HAP-1 (cell line): ENCODE data around the gene NUDT3.
"Not testable (repeated sequence)": the region's sequence is repeated elsewhere in the genome, so short reads cannot be mapped to it uniquely, and the experiment has no call there.

Source experiments
- DNase-seq, 2 experiments: peaks; one replicate each; pipeline ENCODE4 v3.0.0-alpha.2; 2016 to 2020; ENCODE audit warnings: low spot score in 2 of 2
- H3K27me3 ChIP-seq: fragments of 250-450 bp; sonication (Bioruptor Pico); 2 replicates; pipeline ENCODE4 v1.5.1; 2020; ENCODE audit warnings: low read depth, mild to moderate bottlenecking, moderate library complexity
- H3K36me3 ChIP-seq: fragments of 250-450 bp; sonication (Bioruptor Pico); replicated peaks from 2 replicates; pipeline ENCODE4 v1.5.1; 2020; ENCODE audit warnings: mild to moderate bottlenecking
- H3K4me1 ChIP-seq: fragments of 250-450 bp; sonication (Bioruptor Pico); 2 replicates; pipeline ENCODE4 v1.5.1; 2020; ENCODE audit warnings: mild to moderate bottlenecking
- H3K4me3 ChIP-seq: fragments of 250-450 bp; sonication (Bioruptor Pico); 2 replicates; pipeline ENCODE4 v1.5.1; 2020; ENCODE audit warnings: mild to moderate bottlenecking, moderate library complexity
- H3K9me3 ChIP-seq: fragments of 250-450 bp; sonication (Bioruptor Pico); 2 replicates; pipeline ENCODE4 v1.5.1; 2020; ENCODE audit warnings: mild to moderate bottlenecking, moderate library complexity
- in situ Hi-C: fragments of 300-500 bp; cut with MboI; formaldehyde crosslinking; loops from 3 replicates; pipeline ENCODE4 v1.14.3; 2020; ENCODE audit warnings: low sequenced_read_pairs, inconsistent platforms, mixed read lengths

NUDT3 gene

GRCh38 chr6:34388421-34388820 lies 4.0 kb downstream of the NUDT3 start:
- Histone ChIP-seq H3K4me3 (no peak overlapping the region), H3K4me1 (peaks cover 39% of the 10 kb centered on the region), H3K36me3 (no peaks in the 10 kb centered on the region), H3K9me3 (0 out of 2 replicates have a peak, but pooled peaks cover 2% of the 10 kb centered on the region), H3K27me3 (no peaks in the 10 kb centered on the region)
- no peak for DNase-seq
- in situ Hi-C loops, result no loop called here

GRCh38 chr6:34386316-34387137 lies 5.9 kb downstream of the NUDT3 start:
- no peak overlapping the region for H3K4me3 ChIP-seq
- peaks cover 39% of the 10 kb centered on the region for H3K4me1 ChIP-seq
- 0 out of 2 replicates have a peak, but pooled peaks cover 2% of the 10 kb centered on the region for H3K9me3 ChIP-seq
- H3K36me3 ChIP-seq, result 0 out of 2 replicates have a peak, but pooled peaks cover 3% of the 10 kb centered on the region
- DNase-seq, result peak; percentile 18 to 40
- in situ Hi-C loops, result no loop called here
- no peaks in the 10 kb centered on the region for H3K27me3 ChIP-seq

- in situ Hi-C loops, result no loop called here
- H3K27me3 ChIP-seq, result no peaks in the 10 kb centered on the region
- H3K9me3 ChIP-seq, result 0 out of 2 replicates have a peak, but pooled peaks cover 2% of the 10 kb centered on the region
- peaks cover 39% of the 10 kb centered on the region for H3K4me1 ChIP-seq
- no peak overlapping the region for H3K4me3 ChIP-seq
- H3K36me3 ChIP-seq, result peaks cover 3% of the 10 kb centered on the region; the same call in 1 of the 2 replicates
- no peak for DNase-seq
Observed at GRCh38 chr6:34385793-34386195, 6.7 kb downstream of the NUDT3 start.

GRCh38 chr6:34384321-34385153 lies 7.9 kb downstream of the NUDT3 start:
- no peak for DNase-seq
- Histone ChIP-seq H3K4me1 (peaks cover 36% of the 10 kb centered on the region), H3K36me3 (peaks cover 7% of the 10 kb centered on the region; the same call in 1 of the 2 replicates), H3K4me3 (no peak overlapping the region), H3K27me3 (no peaks in the 10 kb centered on the region), H3K9me3 (0 out of 2 replicates have a peak, but pooled peaks cover 2% of the 10 kb centered on the region)
- in situ Hi-C loops, result no loop called here

- Histone ChIP-seq H3K36me3 (peaks cover 7% of the 10 kb centered on the region; the same call in 1 of the 2 replicates), H3K9me3 (no peaks in the 10 kb centered on the region), H3K4me3 (no peak overlapping the region), H3K4me1 (peaks cover 36% of the 10 kb centered on the region), H3K27me3 (no peaks in the 10 kb centered on the region)
- no peak for DNase-seq
- in situ Hi-C loops, result no loop called here
Observed at GRCh38 chr6:34383656-34384320, 8.7 kb downstream of the NUDT3 start.

GRCh38 chr6:34383161-34383631 lies 9.3 kb downstream of the NUDT3 start:
- DNase-seq, result peak; percentile 81 to 92
- H3K27me3 ChIP-seq, result no peaks in the 10 kb centered on the region
- H3K4me1 ChIP-seq, result peaks cover 36% of the 10 kb centered on the region
- no peak overlapping the region for H3K4me3 ChIP-seq
- in situ Hi-C loops, result no loop called here
- no peaks in the 10 kb centered on the region for H3K9me3 ChIP-seq
- peaks cover 7% of the 10 kb centered on the region; the same call in 1 of the 2 replicates for H3K36me3 ChIP-seq

GRCh38 chr6:34381081-34381480 lies 11.4 kb downstream of the NUDT3 start:
- H3K27me3 ChIP-seq, result no peaks in the 10 kb centered on the region
- no peak overlapping the region for H3K4me3 ChIP-seq
- in situ Hi-C loops, result no loop called here
- DNase-seq, result no peak
- H3K4me1 ChIP-seq, result peaks cover 29% of the 10 kb centered on the region
- no peaks in the 10 kb centered on the region for H3K9me3 ChIP-seq
- peaks cover 7% of the 10 kb centered on the region; the same call in 1 of the 2 replicates for H3K36me3 ChIP-seq

- no peak for DNase-seq
- H3K27me3 ChIP-seq, result no peaks in the 10 kb centered on the region
- peaks cover 7% of the 10 kb centered on the region; the same call in 1 of the 2 replicates for H3K36me3 ChIP-seq
- H3K4me1 ChIP-seq, result peaks cover 7% of the 10 kb centered on the region
- in situ Hi-C loops, result no loop called here
- H3K9me3 ChIP-seq, result no peaks in the 10 kb centered on the region
- no peak overlapping the region for H3K4me3 ChIP-seq
Observed at GRCh38 chr6:34378470-34378869, 14.0 kb downstream of the NUDT3 start.

- H3K27me3 ChIP-seq, result no peaks in the 10 kb centered on the region
- peaks cover 7% of the 10 kb centered on the region; the same call in 1 of the 2 replicates for H3K36me3 ChIP-seq
- H3K9me3 ChIP-seq, result no peaks in the 10 kb centered on the region
- peaks cover 6% of the 10 kb centered on the region for H3K4me1 ChIP-seq
- in situ Hi-C loops, result no loop called here
- no peak for DNase-seq
- H3K4me3 ChIP-seq, result no peak overlapping the region
Observed at GRCh38 chr6:34377984-34378383, 14.5 kb downstream of the NUDT3 start.

GRCh38 chr6:34377571-34377970 lies 14.9 kb downstream of the NUDT3 start:
- DNase-seq, H3K4me3 ChIP-seq, H3K4me1 ChIP-seq, H3K9me3 ChIP-seq, H3K36me3 ChIP-seq, H3K27me3 ChIP-seq, in situ Hi-C loops: not testable (repeated sequence)

GRCh38 chr6:34375833-34376232 lies 16.6 kb downstream of the NUDT3 start:
- Histone ChIP-seq H3K4me3 (no peak overlapping the region), H3K4me1 (no peaks in the 10 kb centered on the region), H3K27me3 (no peaks in the 10 kb centered on the region), H3K36me3 (peaks cover 5% of the 10 kb centered on the region; the same call in 1 of the 2 replicates), H3K9me3 (no peaks in the 10 kb centered on the region)
- in situ Hi-C loops, result no loop called here
- DNase-seq, result no peak

- no peaks in the 10 kb centered on the region for H3K4me1 ChIP-seq
- H3K9me3 ChIP-seq, result no peaks in the 10 kb centered on the region
- no peak for DNase-seq
- peaks cover 8% of the 10 kb centered on the region; the same call in 1 of the 2 replicates for H3K36me3 ChIP-seq
- H3K27me3 ChIP-seq, result no peaks in the 10 kb centered on the region
- no peak overlapping the region for H3K4me3 ChIP-seq
- in situ Hi-C loops, result no loop called here
Observed at GRCh38 chr6:34374508-34374907, 18.0 kb downstream of the NUDT3 start.

- DNase-seq, result no peak
- H3K27me3 ChIP-seq, result no peaks in the 10 kb centered on the region
- in situ Hi-C loops, result no loop called here
- H3K36me3 ChIP-seq, result peaks cover 8% of the 10 kb centered on the region; the same call in 1 of the 2 replicates
- H3K4me3 ChIP-seq, result no peak overlapping the region
- no peaks in the 10 kb centered on the region for H3K4me1 ChIP-seq
- no peaks in the 10 kb centered on the region for H3K9me3 ChIP-seq
Observed at GRCh38 chr6:34374069-34374468, 18.4 kb downstream of the NUDT3 start.
